Measurements from ENCODE around the gene SCML1. TPM values are rescaled to one million over a fixed set of nuclear protein-coding genes. Genes with fewer than 3 reads are reported as not detected.

The SCML1 gene
- total RNA-seq, 4 donors from 2014 or later, result 14.1 to 40.2 (median 21.7) TPM

DNA sequence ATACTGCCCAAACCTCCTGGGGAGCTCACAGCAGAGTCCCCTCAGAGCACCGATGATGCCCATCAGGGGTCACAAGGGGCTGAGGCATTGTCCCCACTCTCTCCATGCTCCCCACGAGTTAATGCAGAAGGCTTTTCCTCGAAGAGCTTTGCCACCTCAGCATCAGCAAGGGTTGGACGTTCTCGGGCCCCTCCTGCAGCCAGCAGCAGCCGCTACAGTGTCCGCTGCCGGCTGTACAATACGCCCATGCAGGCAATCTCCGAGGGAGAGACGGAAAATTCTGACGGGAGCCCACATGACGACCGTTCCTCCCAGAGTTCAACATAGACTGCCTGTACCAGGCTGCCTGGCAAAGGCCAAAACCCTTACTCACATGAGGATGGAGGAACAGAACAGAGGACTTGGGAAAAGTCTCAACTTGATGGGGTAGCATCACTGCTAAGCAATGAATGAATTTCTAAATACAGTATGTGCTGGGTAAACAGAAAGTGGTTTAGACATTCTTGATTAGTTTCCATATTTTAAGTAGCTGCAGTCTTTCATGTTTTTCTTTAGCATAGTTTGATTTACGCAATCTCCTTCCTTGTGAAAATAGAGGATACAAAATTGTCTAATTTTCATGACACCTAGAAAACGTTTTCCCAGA is 5.0 kb upstream of the SCML1 start:
- intact Hi-C loops (cut with DNase I; ENCODE audit: low total_unique reads), result no loop called here
- no peak overlapping the region for H3K27ac ChIP-seq
- H3K36me3 ChIP-seq, result no peaks in the 10 kb centered on the region
- DNase-seq, result no peak
- no peak overlapping the region for H3K4me3 ChIP-seq
- TF ChIP-seq, protein P1, sequence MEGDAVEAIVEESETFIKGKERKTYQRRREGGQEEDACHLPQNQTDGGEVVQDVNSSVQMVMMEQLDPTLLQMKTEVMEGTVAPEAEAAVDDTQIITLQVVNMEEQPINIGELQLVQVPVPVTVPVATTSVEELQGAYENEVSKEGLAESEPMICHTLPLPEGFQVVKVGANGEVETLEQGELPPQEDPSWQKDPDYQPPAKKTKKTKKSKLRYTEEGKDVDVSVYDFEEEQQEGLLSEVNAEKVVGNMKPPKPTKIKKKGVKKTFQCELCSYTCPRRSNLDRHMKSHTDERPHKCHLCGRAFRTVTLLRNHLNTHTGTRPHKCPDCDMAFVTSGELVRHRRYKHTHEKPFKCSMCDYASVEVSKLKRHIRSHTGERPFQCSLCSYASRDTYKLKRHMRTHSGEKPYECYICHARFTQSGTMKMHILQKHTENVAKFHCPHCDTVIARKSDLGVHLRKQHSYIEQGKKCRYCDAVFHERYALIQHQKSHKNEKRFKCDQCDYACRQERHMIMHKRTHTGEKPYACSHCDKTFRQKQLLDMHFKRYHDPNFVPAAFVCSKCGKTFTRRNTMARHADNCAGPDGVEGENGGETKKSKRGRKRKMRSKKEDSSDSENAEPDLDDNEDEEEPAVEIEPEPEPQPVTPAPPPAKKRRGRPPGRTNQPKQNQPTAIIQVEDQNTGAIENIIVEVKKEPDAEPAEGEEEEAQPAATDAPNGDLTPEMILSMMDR (IDR thresholded peaks at IDR 0.05), result no peak
- no peak for TF ChIP-seq POLR2A (IDR thresholded peaks at IDR 0.05)
- H3K9me3 ChIP-seq, result no peaks in the 10 kb centered on the region
- H3K27me3 ChIP-seq, result no peaks in the 10 kb centered on the region
- H3K4me1 ChIP-seq, result no peaks in the 10 kb centered on the region

DNA sequence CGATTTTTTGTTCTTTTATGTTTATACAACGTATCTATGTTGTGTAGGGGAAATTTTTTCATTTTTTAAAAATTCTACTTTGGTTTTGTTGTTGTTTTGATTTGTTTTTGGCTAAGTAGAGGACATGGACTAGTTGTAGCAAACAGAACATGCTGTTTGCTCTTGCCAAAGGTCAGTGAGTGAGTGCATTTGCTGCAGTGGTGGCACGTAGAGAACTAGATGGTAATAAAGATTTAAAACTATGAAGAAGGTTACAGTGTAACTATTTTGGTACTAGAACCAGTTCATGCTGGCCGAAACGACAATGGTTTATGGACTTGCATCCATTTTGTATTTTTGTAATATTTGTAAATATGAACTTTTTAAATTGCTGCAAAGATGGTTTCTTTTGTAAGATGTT is 1.9 kb upstream of the SCML1 start:
- no peak for DNase-seq
- intact Hi-C loops (cut with DNase I; ENCODE audit: low total_unique reads), result no loop called here
- peak overlapping the region; percentile 75 to 80 for H3K27ac ChIP-seq

GRCh38 chrX:17736478-17736855 is 826 bp upstream of the SCML1 start:
- Histone ChIP-seq H3K9me3 (no peaks in the 10 kb centered on the region), H3K36me3 (no peaks in the 10 kb centered on the region), H3K4me1 (no peaks in the 10 kb centered on the region), H3K27ac (peak overlapping the region; percentile 75 to 80), H3K4me3 (peak overlapping the region; percentile 26 to 36), H3K27me3 (no peaks in the 10 kb centered on the region)
- DNase-seq, result no peak
- intact Hi-C loops (cut with DNase I; ENCODE audit: low total_unique reads), result no loop called here
- TF ChIP-seq, protein P1 (IDR thresholded peaks at IDR 0.05), result no peak
- no peak for TF ChIP-seq POLR2A (IDR thresholded peaks at IDR 0.05)

More for the DNA sequence above, 1.9 kb upstream of the SCML1 start:
- no peaks in the 10 kb centered on the region for H3K27me3 ChIP-seq
- no peak overlapping the region for H3K4me3 ChIP-seq
- H3K4me1 ChIP-seq, result no peaks in the 10 kb centered on the region
- no peaks in the 10 kb centered on the region for H3K9me3 ChIP-seq
- no peak for TF ChIP-seq POLR2A (IDR thresholded peaks at IDR 0.05)
- TF ChIP-seq, protein P1 (IDR thresholded peaks at IDR 0.05), result no peak
- H3K36me3 ChIP-seq, result no peaks in the 10 kb centered on the region

DNA sequence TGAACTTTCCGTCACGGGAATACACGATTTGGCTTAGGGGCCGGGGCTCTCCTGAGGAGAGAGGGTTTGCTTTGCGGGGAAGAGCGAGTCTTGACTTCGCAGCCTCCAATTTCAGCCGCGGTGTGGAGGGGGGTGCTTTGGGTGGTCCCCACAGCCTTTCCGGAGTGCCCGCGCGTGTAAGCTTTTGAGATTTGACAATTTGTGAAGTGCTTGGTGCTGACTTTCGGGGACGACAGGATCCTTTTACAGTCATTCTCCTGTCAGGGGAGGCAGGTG is 355 bp downstream of the SCML1 start:
- no peak for DNase-seq
- Histone ChIP-seq H3K27ac (peak overlapping the region; percentile 87 to 89), H3K27me3 (no peaks in the 10 kb centered on the region), H3K4me1 (no peaks in the 10 kb centered on the region), H3K9me3 (no peaks in the 10 kb centered on the region), H3K4me3 (peak overlapping the region; percentile 48 to 57), H3K36me3 (no peaks in the 10 kb centered on the region)
- intact Hi-C loops (cut with DNase I; ENCODE audit: low total_unique reads), result no loop called here
- no peak for TF ChIP-seq POLR2A (IDR thresholded peaks at IDR 0.05)
- TF ChIP-seq, protein P1 (IDR thresholded peaks at IDR 0.05), result no peak

GRCh38 chrX:17737986-17738713 is 857 bp downstream of the SCML1 start:
- Histone ChIP-seq H3K4me3 (peak overlapping the region; percentile 48 to 57), H3K9me3 (no peaks in the 10 kb centered on the region), H3K27ac (peak overlapping the region; percentile 87 to 89), H3K4me1 (no peaks in the 10 kb centered on the region), H3K36me3 (no peaks in the 10 kb centered on the region), H3K27me3 (no peaks in the 10 kb centered on the region)
- TF ChIP-seq POLR2A (IDR thresholded peaks at IDR 0.05), result no peak
- TF ChIP-seq, protein P1 (IDR thresholded peaks at IDR 0.05), result no peak
- DNase-seq, result peak; percentile 40 to 45
- intact Hi-C loops (cut with DNase I; ENCODE audit: low total_unique reads), result no loop called here
